Stimulated activated CD4-positive, alpha-beta T cell treated with anti-CD3 and anti-CD28 coated beads, TNF-alpha, amount 100 ng/mL, for 1 hour (primary cell): ENCODE results near the gene C16orf46.
A peak's percentile ranks its signal among the peaks of the same experiment; 100 is the strongest.
"Not testable (repeated sequence)": the region's sequence is repeated elsewhere in the genome, so short reads cannot be mapped to it uniquely, and the experiment has no call there.

ENCODE experiments used
- DNase-seq, 3 donors: peaks; one replicate each; pipeline ENCODE4 v3.0.0-alpha.2; 2020; ENCODE audit warnings: low read depth in 3 of 3, low spot score in 1 of 3

C16orf46 gene

GRCh38 chr16:81077076-81077940 lies at the start of gene C16orf46:
Gene C16orf46 (minus strand): TSS chr16:81077238. CDS start chr16:81063955, 13,283 bp downstream.
- DNase-seq = peak; percentile 85 to 97 (median 87)

GRCh38 chr16:81123092-81123852 lies 46.2 kb upstream of the C16orf46 start:
- DNase-seq = no peak

GRCh38 chr16:81121474-81121990 lies 44.5 kb upstream of the C16orf46 start:
- DNase-seq = no peak

- no peak for DNase-seq
Observed at GRCh38 chr16:81117436-81117835, 40.4 kb upstream of the C16orf46 start.

- no peak for DNase-seq
Observed at GRCh38 chr16:81116285-81116684, 39.2 kb upstream of the C16orf46 start.

GRCh38 chr16:81112453-81112852 lies 35.4 kb upstream of the C16orf46 start:
- DNase-seq = no peak

- DNase-seq = not testable (repeated sequence)
Observed at GRCh38 chr16:81109274-81109673, 32.2 kb upstream of the C16orf46 start.

- no peak for DNase-seq
Observed at GRCh38 chr16:81107511-81107910, 30.5 kb upstream of the C16orf46 start.

GRCh38 chr16:81106826-81107503 lies 29.9 kb upstream of the C16orf46 start:
- no peak for DNase-seq

GRCh38 chr16:81105946-81106345 lies 28.9 kb upstream of the C16orf46 start:
- DNase-seq = no peak

GRCh38 chr16:81101702-81102101 lies 24.7 kb upstream of the C16orf46 start:
- no peak for DNase-seq

- no peak for DNase-seq
Observed at GRCh38 chr16:81099958-81100357, 22.9 kb upstream of the C16orf46 start.

- no peak for DNase-seq
Observed at GRCh38 chr16:81097230-81097629, 20.2 kb upstream of the C16orf46 start.

- no peak for DNase-seq
Observed at GRCh38 chr16:81096715-81097208, 19.7 kb upstream of the C16orf46 start.

GRCh38 chr16:81095953-81096714 lies 19.1 kb upstream of the C16orf46 start, which contains the start of gene GCSH:
Gene GCSH (minus strand): TSS chr16:81096395. CDS start chr16:81096278, 117 bp downstream.
- DNase-seq = peak; percentile 94 to 96 (median 94)

- no peak for DNase-seq
Observed at GRCh38 chr16:81095653-81095952, 18.6 kb upstream of the C16orf46 start.

GRCh38 chr16:81094771-81095251 lies 17.8 kb upstream of the C16orf46 start:
- DNase-seq = no peak

- no peak for DNase-seq
Observed at GRCh38 chr16:81088836-81089235, 11.8 kb upstream of the C16orf46 start.

GRCh38 chr16:81081014-81081413 lies 4.0 kb upstream of the C16orf46 start:
- DNase-seq = no peak

GRCh38 chr16:81080233-81080632 lies 3.2 kb upstream of the C16orf46 start:
- no peak for DNase-seq
